SK-N-SH (cell line): ENCODE measurements around the gene SPINT3. TPM values are rescaled to one million over a fixed set of nuclear protein-coding genes. Genes with fewer than 3 reads are reported as not detected.

ENCODE experiments used
- CTCF ChIA-PET: fragments of 300-600, 350-600 bp; formaldehyde crosslinking; extraction: SDS; loops from one replicate; lab custom pipeline; 2021; lab: Yijun Ruan, JAX
- POLR2A ChIA-PET: fragments of 350-600 bp; sonication (Branson Sonifier 250); formaldehyde crosslinking; extraction: SDS; loops from one replicate; lab custom pipeline; 2020; ENCODE audit warnings: antibody characterized with exemption, inconsistent platforms; lab: Yijun Ruan, JAX
- DNase-seq: peaks from one replicate; pipeline ENCODE4 v3.0.0; 2012
- H2AFZ ChIP-seq: fragments of 200-600 bp; sonication (generic); 2 replicates; pipeline ENCODE4 v1.8.1; 2016; ENCODE audit warnings: antibody characterized with exemption, mild to moderate bottlenecking, low read depth
- H3F3A ChIP-seq: fragments of 200-600 bp; sonication (generic); replicated peaks from 2 replicates; pipeline ENCODE3; 2016; ENCODE audit warnings: antibody characterized with exemption, mild to moderate bottlenecking; ENCODE audit not compliant: insufficient read depth
- H3K27ac ChIP-seq, 2 experiments: fragments of 200-500 bp in 1 of 2; fragments of 200-600 bp in 1 of 2; sonication (Bioruptor generic) in 1 of 2; sonication (generic), shearing (Covaris generic) in 1 of 2; 2 replicates each; pipeline versions ENCODE4 v1.5.1 to v1.6.1; 2014 to 2016; ENCODE audit warnings: low read depth in 2 of 2, inconsistent platforms in 1 of 2, low read length in 1 of 2, mild to moderate bottlenecking in 1 of 2, mixed read lengths in 1 of 2
- H3K27me3 ChIP-seq: fragments of 200-600 bp; sonication (generic), shearing (Covaris generic); 2 replicates; pipeline ENCODE4 v1.6.1; 2016; ENCODE audit warnings: mixed run types; ENCODE audit not compliant: insufficient read depth
- H3K36me3 ChIP-seq, 2 experiments: fragments of 200-500 bp in 1 of 2; fragments of 200-600 bp in 1 of 2; sonication (Bioruptor generic) in 1 of 2; sonication (generic) in 1 of 2; replicated peaks in 1 of 2; 2 replicates each; pipeline versions ENCODE3 to v1.5.1; 2014 to 2016; ENCODE audit warnings: low read length in 1 of 2, mild to moderate bottlenecking in 1 of 2; ENCODE audit not compliant: insufficient read depth in 2 of 2, control insufficient read depth in 1 of 2
- H3K4me1 ChIP-seq, 2 experiments: fragments of 200-500 bp in 1 of 2; fragments of 200-600 bp in 1 of 2; sonication (Bioruptor generic) in 1 of 2; sonication (generic), shearing (Covaris generic) in 1 of 2; 2 replicates each; pipeline versions ENCODE4 v1.5.1 to v1.6.1; 2014 to 2016; ENCODE audit warnings: low read depth in 1 of 2, low read length in 1 of 2, mixed run types in 1 of 2; ENCODE audit not compliant: insufficient read depth in 2 of 2, control insufficient read depth in 1 of 2
- H3K4me2 ChIP-seq: fragments of 200-600 bp; sonication (generic), shearing (Covaris generic); 2 replicates; pipeline ENCODE4 v1.6.1; 2017; ENCODE audit warnings: mixed run types
- H3K4me3 ChIP-seq, 2 experiments: fragments of 200-500 bp in 1 of 2; fragments of 200-600 bp in 1 of 2; sonication (Bioruptor generic) in 1 of 2; sonication (generic), shearing (Covaris generic) in 1 of 2; 2 replicates each; pipeline versions ENCODE4 v1.5.1 to v1.8.1; 2014 to 2016; ENCODE audit warnings: low read depth in 2 of 2, inconsistent platforms in 1 of 2, low read length in 1 of 2, mild to moderate bottlenecking in 1 of 2, mixed read lengths in 1 of 2, moderate library complexity in 1 of 2
- H3K79me2 ChIP-seq: fragments of 200-600 bp; sonication (generic); 2 replicates; pipeline ENCODE4 v1.8.1; 2017; ENCODE audit warnings: mild to moderate bottlenecking; ENCODE audit not compliant: insufficient read depth
- H3K9ac ChIP-seq: fragments of 200-600 bp; sonication (generic); 2 replicates; pipeline ENCODE4 v1.6.1; 2017; ENCODE audit warnings: mixed run types
- H3K9me2 ChIP-seq: fragments of 200-600 bp; sonication (generic); 2 replicates; pipeline ENCODE4 v1.6.1; 2017; ENCODE audit warnings: mixed run types
- H3K9me3 ChIP-seq: fragments of 200-600 bp; sonication (generic); 2 replicates; pipeline ENCODE4 v1.6.1; 2017; ENCODE audit warnings: mixed run types, mild to moderate bottlenecking, moderate library complexity
- H4K20me1 ChIP-seq: fragments of 200-600 bp; sonication (generic); 2 replicates; pipeline ENCODE4 v1.6.1; 2017; ENCODE audit warnings: mild to moderate bottlenecking, mixed run types; ENCODE audit not compliant: insufficient read depth
- CHD2 ChIP-seq: fragments of 150-350 bp; IDR thresholded peaks from 2 replicates; pipeline ENCODE4 v1.6.1; 2018; ENCODE audit warnings: low read length; ENCODE audit not compliant: partially characterized antibody
- ELF1 ChIP-seq: IDR thresholded peaks from 2 replicates; pipeline ENCODE4 v1.4.0; 2012
- EP300 ChIP-seq, 2 experiments: IDR thresholded peaks; 2 replicates each; pipeline versions ENCODE4 v1.4.0 to v1.6.1; 2012; ENCODE audit warnings: borderline replicate concordance in 1 of 2, low read depth in 1 of 2, low read length in 1 of 2
- EZH2phosphoT487 ChIP-seq: fragments of 200-600 bp; sonication (generic); IDR thresholded peaks from 2 replicates; pipeline ENCODE4 v1.6.1; 2017; ENCODE audit warnings: low read depth, mixed run types, mild to moderate bottlenecking, antibody characterized with exemption, moderate library complexity, borderline replicate concordance
- FOXJ3 ChIP-seq: sonication (generic); formaldehyde crosslinking; IDR thresholded peaks from 2 replicates; pipeline ENCODE4 v1.5.1; 2020; ENCODE audit warnings: mild to moderate bottlenecking, missing genetic modification reagents
- GABPA ChIP-seq: IDR thresholded peaks from 2 replicates; pipeline ENCODE4 v1.4.0; 2012; ENCODE audit warnings: low read depth, mild to moderate bottlenecking
- JUND ChIP-seq: IDR thresholded peaks from 2 replicates; pipeline ENCODE4 v1.4.0; 2012
- MXI1 ChIP-seq: IDR thresholded peaks from 2 replicates; pipeline ENCODE4 v1.6.1; 2012; ENCODE audit warnings: mild to moderate bottlenecking, low read depth, low read length, improper control_type of control experiment
- NFIC ChIP-seq: IDR thresholded peaks from 2 replicates; pipeline ENCODE4 v1.4.0; 2012; ENCODE audit warnings: borderline replicate concordance
- NRF1 ChIP-seq: IDR thresholded peaks from 2 replicates; pipeline ENCODE4 v1.6.1; 2012; ENCODE audit warnings: low read depth, mild to moderate bottlenecking, low read length
- RAD21 ChIP-seq: IDR thresholded peaks from 2 replicates; pipeline ENCODE4 v1.6.1; 2012; ENCODE audit warnings: mild to moderate bottlenecking, low read length
- RCOR1 ChIP-seq: fragments of 150-350 bp; IDR thresholded peaks from 2 replicates; pipeline ENCODE4 v1.6.1; 2017; ENCODE audit warnings: antibody characterized with exemption, low read length
- RXRA ChIP-seq: IDR thresholded peaks from 2 replicates; pipeline ENCODE4 v1.4.0; 2012; ENCODE audit warnings: low read depth, mild to moderate bottlenecking, borderline replicate concordance
- SIN3A ChIP-seq: IDR thresholded peaks from 2 replicates; pipeline ENCODE4 v1.6.1; 2012; ENCODE audit warnings: low read depth, mild to moderate bottlenecking, low read length, moderate library complexity, borderline replicate concordance
- TEAD4 ChIP-seq: IDR thresholded peaks from 2 replicates; pipeline ENCODE4 v1.4.0; 2012; ENCODE audit warnings: mild to moderate bottlenecking, borderline replicate concordance; ENCODE audit not compliant: insufficient read depth
- WGBS: methylation state at CpG from one replicate; pipeline ENCODE4 v1.1.6; 2017; ENCODE audit warnings: low lambda C conversion rate; 5-methylcytosine and 5-hydroxymethylcytosine counted together
- polyA plus RNA-seq, 3 experiments: library from polyadenylated mRNA; depleted of rRNA; stranded (reverse); fragments of >200 nt; gene quantifications; 2 replicates each; pipeline ENCODE4 v1.2.3, GENCODE V29; 2012
- TF ChIP-seq, protein P1 (sequence below): IDR thresholded peaks from 2 replicates; pipeline ENCODE4 v1.4.0; 2012; ENCODE audit warnings: low read depth, borderline replicate concordance
- TF ChIP-seq, protein P2 (sequence below): IDR thresholded peaks from 2 replicates; pipeline ENCODE4; 2012
- TF ChIP-seq, protein P3 (sequence below): IDR thresholded peaks from 2 replicates; pipeline ENCODE4 v1.6.1; 2012; ENCODE audit warnings: mild to moderate bottlenecking, low read depth, low read length, moderate library complexity
- TF ChIP-seq, protein P4 (sequence below): IDR thresholded peaks from 2 replicates; pipeline ENCODE4 v1.4.0; 2012; ENCODE audit warnings: low read depth

SPINT3 gene
- polyA plus RNA-seq, 1 of the 3 experiments (the other 2 are of a cell fraction), result not detected

DNA sequence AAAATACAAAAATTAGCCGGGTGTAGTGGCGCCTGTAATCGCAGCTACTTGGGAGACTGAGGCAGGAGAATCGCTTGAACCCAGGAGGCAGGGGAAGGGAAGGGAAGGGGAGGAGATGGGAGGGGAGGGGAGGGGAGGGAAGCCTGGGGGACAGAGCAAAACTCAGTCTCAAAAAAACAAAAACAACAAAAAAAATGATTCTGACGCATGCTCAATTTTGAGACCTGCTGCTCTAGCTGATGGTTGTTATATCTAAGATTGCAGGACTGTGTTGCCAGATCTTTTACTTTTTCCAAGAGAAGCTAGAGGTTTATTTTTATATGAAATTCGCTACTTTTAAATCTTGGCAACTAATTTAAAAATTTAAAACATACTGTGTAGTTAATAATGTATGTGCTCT lies 48.2 kb downstream of the SPINT3 start:
- H3K27ac ChIP-seq, result no peak overlapping the region
- no peaks in the 10 kb centered on the region for H3K79me2 ChIP-seq
- H3K9me3 ChIP-seq, result no peaks in the 10 kb centered on the region
- 60% methylated on average over 6 of the region's 6 CpGs for WGBS
- peaks cover 55% of the 10 kb centered on the region; the same call in 1 of the 2 replicates for H3K27me3 ChIP-seq
- no peaks in the 10 kb centered on the region for H3K9me2 ChIP-seq
- no peaks in the 10 kb centered on the region for H4K20me1 ChIP-seq
- TF ChIP-seq GABPA, result no peak
- TF ChIP-seq FOXJ3, result no peak
- TF ChIP-seq NRF1, result no peak
- TF ChIP-seq NFIC, result no peak
- TF ChIP-seq RAD21, result no peak
- TF ChIP-seq, protein P1, sequence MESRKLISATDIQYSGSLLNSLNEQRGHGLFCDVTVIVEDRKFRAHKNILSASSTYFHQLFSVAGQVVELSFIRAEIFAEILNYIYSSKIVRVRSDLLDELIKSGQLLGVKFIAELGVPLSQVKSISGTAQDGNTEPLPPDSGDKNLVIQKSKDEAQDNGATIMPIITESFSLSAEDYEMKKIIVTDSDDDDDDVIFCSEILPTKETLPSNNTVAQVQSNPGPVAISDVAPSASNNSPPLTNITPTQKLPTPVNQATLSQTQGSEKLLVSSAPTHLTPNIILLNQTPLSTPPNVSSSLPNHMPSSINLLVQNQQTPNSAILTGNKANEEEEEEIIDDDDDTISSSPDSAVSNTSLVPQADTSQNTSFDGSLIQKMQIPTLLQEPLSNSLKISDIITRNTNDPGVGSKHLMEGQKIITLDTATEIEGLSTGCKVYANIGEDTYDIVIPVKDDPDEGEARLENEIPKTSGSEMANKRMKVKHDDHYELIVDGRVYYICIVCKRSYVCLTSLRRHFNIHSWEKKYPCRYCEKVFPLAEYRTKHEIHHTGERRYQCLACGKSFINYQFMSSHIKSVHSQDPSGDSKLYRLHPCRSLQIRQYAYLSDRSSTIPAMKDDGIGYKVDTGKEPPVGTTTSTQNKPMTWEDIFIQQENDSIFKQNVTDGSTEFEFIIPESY, result no peak
- TF ChIP-seq ELF1, result no peak
- TF ChIP-seq RXRA, result no peak
- no peak for TF ChIP-seq JUND
- TF ChIP-seq EZH2phosphoT487, result no peak
- no peak for TF ChIP-seq SIN3A
- TF ChIP-seq, protein P2, sequence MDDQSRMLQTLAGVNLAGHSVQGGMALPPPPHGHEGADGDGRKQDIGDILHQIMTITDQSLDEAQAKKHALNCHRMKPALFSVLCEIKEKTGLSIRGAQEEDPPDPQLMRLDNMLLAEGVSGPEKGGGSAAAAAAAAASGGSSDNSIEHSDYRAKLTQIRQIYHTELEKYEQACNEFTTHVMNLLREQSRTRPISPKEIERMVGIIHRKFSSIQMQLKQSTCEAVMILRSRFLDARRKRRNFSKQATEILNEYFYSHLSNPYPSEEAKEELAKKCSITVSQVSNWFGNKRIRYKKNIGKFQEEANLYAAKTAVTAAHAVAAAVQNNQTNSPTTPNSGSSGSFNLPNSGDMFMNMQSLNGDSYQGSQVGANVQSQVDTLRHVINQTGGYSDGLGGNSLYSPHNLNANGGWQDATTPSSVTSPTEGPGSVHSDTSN, result no peak
- TF ChIP-seq, protein P3, sequence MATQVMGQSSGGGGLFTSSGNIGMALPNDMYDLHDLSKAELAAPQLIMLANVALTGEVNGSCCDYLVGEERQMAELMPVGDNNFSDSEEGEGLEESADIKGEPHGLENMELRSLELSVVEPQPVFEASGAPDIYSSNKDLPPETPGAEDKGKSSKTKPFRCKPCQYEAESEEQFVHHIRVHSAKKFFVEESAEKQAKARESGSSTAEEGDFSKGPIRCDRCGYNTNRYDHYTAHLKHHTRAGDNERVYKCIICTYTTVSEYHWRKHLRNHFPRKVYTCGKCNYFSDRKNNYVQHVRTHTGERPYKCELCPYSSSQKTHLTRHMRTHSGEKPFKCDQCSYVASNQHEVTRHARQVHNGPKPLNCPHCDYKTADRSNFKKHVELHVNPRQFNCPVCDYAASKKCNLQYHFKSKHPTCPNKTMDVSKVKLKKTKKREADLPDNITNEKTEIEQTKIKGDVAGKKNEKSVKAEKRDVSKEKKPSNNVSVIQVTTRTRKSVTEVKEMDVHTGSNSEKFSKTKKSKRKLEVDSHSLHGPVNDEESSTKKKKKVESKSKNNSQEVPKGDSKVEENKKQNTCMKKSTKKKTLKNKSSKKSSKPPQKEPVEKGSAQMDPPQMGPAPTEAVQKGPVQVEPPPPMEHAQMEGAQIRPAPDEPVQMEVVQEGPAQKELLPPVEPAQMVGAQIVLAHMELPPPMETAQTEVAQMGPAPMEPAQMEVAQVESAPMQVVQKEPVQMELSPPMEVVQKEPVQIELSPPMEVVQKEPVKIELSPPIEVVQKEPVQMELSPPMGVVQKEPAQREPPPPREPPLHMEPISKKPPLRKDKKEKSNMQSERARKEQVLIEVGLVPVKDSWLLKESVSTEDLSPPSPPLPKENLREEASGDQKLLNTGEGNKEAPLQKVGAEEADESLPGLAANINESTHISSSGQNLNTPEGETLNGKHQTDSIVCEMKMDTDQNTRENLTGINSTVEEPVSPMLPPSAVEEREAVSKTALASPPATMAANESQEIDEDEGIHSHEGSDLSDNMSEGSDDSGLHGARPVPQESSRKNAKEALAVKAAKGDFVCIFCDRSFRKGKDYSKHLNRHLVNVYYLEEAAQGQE, result no peak
- no peak for TF ChIP-seq MXI1
- TF ChIP-seq RCOR1, result no peak
- TF ChIP-seq, protein P4, sequence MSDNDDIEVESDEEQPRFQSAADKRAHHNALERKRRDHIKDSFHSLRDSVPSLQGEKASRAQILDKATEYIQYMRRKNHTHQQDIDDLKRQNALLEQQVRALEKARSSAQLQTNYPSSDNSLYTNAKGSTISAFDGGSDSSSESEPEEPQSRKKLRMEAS, result no peak
- TF ChIP-seq CHD2, result no peak
- TF ChIP-seq EP300 (IDR thresholded peaks at IDR 0.05; ENCODE audit: borderline replicate concordance in 1 of 2, low read depth in 1 of 2, low read length in 1 of 2), result no peak
- TF ChIP-seq TEAD4, result no peak
- no peak for DNase-seq
- no peak overlapping the region for H3K9ac ChIP-seq
- H3K4me1 ChIP-seq, result peaks cover 0 to 5% of the 10 kb centered on the region in 2 experiments; a peak in 1 of 4 replicates
- H3F3A ChIP-seq, result no peaks in the 10 kb centered on the region
- H3K36me3 ChIP-seq, result no peaks in the 10 kb centered on the region
- H3K4me2 ChIP-seq, result no peak overlapping the region
- ChIA-PET CTCF (interaction anchor here (0.9 to 1.9 kb wide), 3 partner anchors 13 to 423 kb away, joined by 3 to 4 read pairs (median 4); no protein-coding TSS in a partner anchor), POLR2A (no interaction called here)
- no peak overlapping the region for H2AFZ ChIP-seq
- no peak overlapping the region for H3K4me3 ChIP-seq
